Amniotic stem cell (primary cell): ENCODE data around the gene GLT1D1.
"Not testable (repeated sequence)": the region's sequence is repeated elsewhere in the genome, so short reads cannot be mapped to it uniquely, and the experiment has no call there.

Source experiments
- DNase-seq: peaks from one replicate; lab custom pipeline; 2025; lab: John Stamatoyannopoulos, UW

The GLT1D1 gene

DNA sequence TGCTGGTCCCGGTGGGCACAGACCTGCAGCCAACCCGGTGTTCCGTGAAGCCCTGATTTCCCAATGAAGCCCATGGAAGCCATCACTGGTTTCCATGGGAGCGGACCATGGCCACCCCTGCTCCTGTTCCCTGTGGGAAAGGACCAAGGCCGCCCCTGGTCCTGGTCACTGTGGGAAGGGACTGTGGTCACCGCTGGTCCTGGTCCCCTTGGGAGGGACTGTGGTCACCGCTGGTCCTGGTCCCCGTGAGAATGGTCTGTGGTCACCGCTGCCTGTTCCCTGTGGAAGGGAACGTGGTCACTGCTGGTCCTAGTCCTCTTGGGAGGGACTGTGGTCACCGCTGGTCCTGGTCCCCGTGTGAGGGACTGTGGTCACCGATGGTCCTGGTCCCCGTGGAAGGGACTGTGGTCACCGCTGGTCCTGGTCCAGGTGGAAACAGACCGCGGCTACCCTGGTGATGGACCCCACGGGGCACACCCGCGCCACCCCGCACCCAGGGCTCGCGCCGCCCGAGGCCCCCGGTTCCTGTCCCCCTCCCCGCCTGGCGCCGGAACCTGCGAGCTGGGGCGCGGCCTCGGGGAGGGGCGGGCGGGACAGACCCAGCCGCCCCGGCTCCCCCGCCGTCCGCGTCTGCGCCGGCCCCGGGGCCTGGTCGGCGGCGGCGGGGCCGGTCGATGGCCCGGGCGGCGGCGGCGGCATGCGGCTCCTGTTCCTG is at the start of gene GLT1D1:
GLT1D1 (plus strand) TSS at position 594 of the 715 bp plus-strand sequence; CDS start at position 698, 104 bp downstream.
- DNase-seq = no peak

DNA sequence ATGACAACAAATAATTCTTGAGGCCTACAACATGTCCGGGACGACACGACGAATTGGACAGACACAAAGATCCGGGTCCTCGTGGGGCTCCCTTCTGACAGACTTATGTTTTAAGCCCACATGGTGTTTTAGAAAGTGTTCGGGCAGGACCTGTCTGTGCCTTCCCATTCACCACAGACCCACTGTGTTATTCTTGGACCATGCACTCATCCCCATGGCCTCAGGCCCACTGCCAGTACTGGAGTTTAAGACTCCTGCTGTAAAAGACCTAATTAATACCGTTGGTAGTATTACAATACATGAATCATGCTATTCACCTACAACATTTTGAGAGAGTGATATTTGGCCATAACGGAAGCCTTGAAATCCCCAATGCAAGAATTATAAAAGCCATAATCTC is 49.5 kb upstream of the GLT1D1 start:
- no peak for DNase-seq

DNA sequence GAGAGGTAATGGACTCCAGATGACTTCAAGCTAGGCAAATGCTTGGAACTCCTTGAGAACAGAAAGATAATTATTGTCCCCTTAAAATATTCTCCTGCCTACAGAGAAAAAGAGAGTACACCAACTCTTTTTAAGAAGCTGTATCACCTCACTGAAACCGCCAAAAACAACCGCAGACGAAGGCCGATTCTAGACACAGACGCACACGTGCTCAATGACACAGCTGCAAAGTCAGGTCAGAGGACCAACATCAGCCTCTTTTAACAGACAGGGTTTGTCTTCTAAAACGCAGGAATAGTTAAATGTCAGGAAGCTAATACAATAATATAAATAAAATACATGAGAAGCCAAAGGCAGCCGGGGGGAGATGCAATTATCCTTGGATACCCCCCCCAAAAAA is 48.5 kb upstream of the GLT1D1 start:
- no peak for DNase-seq

DNA sequence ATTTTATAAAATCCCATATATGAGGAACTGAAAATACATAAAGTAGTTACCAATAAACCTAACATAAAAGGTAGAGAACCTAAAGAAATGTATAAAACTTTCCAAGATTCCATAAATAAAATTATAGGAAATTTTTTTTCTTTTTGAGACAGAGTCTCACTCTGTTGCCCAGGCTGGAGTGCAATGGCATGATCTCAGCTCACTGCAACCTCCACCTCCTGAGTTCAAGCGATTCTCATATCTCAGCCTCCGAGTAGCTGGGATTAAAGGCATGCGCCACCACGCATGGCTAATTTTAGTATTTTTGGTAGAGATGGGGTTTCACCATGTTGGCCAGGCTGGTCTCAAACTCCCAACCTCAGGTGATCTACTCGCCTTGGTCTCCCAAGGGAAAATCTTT is 47.9 kb upstream of the GLT1D1 start:
- DNase-seq = not testable (repeated sequence)

DNA sequence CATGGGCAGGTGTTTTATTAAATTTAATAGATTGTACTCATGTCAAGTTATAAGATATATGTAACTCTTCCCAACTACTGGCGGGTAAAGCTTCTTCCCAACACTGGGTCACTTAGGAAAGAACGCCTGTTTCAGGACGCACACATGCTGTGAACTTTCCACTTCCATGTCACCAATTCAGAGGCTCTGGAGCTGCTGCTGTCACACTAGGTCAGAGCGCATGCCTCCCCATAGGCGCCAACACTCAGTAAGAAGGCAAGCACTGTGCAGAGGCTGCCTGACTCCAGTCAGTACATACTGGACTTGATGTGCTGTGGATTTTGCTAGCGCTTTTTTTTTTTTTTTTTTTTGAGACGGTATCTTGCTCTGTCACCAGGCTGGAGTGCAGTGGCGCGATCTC is 46.7 kb upstream of the GLT1D1 start:
- no peak for DNase-seq

DNA sequence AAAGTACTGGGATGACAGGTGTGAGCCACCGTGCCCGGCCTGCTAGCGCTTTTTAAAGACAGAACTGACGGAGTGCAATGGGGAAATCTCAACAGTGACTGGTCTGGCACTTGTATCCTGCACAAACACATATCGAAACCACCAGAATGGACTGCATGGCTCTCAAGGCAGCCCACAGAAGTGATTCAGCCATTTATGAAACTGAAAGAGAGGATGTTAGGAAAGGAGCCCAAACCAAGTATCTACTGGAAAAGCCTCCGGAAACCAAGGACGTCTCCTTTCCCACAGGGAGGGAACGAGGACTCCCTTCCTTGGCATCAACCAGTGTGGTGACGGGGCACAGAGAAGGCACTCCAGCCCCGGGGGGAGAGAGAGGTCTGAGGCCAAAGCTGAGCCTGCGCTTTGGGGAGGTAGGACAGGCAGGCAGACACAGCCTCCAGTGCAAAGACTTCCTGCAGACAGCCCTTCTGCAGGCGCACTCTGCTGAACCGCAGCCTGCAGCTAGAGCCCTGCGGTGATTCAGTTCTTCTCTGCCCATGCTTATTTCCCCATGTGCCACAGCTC is 46.0 kb upstream of the GLT1D1 start:
- no peak for DNase-seq

DNA sequence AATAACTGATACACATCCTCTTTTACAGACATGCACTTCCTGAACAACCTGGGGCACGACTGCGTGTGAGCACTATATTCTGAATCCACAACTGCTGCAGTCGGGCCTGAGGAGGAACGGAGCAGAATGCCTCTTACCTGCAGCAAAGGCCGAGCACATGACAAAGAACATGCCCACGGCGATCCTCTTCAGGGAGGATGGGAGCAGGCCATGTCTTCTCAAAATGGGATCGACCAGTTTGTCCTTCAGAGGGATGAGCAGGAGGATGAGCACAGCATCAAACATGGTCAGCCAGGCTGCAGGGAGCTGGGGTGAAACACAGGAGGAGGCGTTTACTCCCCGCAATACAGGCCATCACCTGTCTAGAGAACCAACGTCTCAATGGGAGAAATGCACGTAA is 44.6 kb upstream of the GLT1D1 start:
- DNase-seq = no peak

DNA sequence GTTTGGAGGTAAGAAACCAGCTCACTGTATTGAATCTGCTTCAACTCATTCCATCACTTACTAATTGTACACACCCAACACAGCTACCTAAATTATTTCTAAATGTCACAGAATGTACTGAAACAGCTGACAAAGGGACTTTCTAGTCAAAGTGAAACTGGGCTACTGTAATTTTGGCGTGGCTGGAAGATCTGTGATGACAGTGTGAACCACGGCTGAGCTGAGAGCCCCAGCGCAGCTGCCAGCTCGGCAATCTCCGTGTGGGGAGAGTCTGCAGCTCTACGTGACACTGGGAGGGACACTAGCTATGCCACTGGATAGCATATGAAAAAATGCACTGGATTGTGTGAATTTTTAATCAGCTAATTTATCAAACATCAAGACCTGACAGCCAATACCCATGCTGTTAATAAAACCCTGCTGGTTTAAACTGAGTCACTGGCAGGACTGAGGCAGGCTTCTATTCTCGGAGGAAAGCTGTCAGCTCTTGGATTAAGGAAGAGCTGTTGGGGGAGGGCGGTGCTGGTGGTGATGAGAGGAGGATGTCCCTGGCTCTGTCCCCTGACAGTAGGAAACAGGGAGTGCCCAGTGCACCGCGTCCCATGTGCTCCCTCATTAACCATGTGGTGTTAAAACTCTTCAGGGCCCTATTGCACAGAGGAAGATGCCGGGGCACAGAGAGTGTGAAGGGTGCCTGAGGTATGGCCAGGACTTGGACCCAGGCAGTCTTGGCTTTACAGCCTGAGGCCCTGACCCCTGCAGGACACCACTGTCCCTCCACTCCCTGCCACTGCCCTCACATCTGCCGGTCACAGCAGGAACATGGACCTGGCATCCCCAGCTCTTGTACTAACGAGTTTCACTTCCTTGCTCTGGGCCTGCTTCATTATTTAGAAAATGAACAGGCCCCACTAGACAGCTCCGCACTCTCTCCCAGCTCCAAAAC is 42.8 kb upstream of the GLT1D1 start:
- no peak for DNase-seq

DNA sequence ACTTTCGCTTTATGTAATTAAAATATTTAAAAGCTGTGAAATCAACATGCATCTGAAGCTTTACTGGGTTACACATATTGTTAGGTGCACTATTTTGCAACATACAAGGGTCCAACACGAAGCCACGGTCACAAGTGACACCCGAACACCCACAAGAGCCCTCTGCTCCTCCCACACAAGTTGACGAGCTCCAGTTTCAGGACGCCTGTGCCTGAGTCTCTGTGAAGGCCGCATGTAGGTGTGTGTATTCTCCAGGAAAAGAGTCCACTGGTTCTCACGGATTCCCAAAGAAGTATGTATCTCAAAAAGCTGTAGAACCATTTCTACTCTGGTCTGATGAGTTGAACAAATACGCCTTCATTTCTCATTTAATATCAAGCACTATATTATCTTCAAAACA is 41.5 kb upstream of the GLT1D1 start:
- no peak for DNase-seq

DNA sequence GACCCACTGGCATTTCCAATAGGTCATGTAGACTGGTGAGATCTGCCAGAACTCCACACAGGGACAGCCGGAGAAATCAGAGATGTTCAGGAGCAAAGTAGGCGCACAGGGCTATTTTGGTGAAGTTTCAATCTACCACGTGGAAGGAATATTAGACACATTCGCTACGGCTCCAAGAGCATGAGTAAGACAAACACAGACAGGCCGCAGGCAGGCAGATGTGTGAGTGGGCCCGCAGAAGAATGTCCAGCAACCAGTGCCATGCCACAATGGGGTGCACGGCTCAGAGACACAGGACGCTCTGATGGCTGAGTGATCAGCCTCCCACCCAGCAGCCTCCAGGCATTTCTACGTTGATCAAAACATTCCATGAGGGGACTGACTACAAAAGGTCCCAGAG is 39.9 kb upstream of the GLT1D1 start:
- DNase-seq = no peak

DNA sequence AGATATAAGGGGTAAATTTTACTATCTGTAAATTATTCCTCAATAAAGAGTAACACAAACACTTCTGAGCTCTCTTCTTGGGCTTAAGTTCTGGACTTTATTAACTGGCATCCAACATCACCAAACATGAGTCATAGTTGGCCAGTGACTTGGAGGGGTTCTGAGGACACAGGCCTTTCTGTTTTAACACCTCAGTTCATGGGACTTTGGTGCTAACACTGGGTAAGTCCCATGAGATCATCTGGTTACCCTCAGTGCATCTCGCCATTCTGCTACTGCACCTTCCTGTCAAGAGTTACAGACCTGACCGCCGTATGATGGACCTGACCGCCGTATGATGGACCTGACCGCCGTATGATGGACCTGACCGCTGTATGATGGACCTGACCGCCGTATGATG is 39.4 kb upstream of the GLT1D1 start:
- DNase-seq = no peak

DNA sequence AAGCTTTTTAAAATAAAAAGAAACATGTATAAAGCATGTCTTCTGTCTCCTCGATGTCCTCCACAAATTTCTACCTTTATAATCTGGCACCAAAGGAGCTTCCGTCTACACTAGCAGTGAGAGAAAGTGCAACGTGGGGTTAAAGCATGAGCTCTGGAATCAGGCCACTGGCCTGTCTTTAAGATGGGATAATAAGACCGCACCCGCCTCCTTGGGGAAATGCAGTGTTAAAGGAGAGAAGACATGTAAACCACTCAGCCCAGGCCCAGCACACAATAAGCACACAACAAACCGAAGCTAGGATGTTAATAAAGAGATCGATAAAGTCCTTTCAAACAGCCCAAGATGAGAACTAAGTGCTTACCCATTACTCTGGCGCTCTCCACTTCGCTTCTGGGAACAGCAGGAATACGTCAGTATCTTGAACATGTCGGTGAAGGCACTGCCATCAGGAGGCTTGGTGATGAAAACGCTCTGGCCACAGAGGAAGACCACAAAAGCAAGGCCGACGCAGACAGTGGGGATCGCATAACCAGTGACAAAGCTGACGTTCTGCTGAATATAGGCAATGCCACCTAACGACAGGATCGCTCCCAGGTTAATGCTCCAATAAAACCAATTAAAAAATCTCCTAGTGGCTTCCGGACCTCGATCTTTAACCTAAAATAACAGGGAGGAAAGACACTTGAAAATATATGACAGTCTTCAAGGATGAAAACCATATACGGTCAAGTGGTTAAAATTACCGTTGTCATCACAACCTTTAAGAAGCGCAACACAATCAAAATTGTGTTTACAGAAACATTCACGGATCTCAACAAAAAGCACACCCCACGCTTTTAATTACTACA is 38.6 kb upstream of the GLT1D1 start:
- DNase-seq = no peak

DNA sequence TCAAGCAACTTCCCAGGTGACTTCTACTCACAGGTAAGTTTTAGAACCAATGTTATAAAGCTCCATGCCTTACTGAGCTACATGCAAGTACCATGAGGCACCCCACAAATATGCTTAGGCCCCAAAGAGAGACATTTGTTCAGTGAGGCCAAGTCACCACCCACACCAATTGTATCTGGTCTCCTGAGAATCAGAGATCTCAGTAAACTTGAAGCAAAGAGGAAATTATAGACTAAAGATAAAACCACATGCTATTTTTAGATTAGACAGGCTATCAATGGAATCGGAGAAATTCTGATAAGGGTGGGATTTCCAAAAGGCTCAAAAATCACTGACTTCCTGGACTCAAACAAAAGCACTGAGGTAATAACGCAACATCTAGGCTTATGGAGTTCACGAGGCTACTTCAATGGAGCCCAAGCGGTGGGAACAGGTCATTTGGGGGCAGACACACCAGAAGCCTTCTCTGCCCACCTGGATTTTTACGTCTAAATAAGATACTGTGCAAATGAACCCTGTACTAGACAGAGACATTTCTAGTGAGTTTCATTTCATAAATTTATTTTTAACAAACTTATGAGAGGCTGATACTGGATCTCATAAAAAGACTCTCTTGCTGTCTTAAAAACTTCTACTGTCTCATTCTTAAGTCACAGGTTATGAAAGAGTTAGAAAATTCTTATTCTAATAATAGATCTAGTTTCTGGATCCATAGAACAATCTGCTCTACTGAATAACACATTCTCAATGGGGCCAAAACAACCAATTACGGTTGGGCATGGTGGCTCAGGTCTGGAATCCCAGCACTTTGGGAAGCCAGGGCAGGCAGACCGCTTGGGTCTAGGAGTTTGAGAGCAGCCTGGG is 37.3 kb upstream of the GLT1D1 start:
- DNase-seq = no peak

DNA sequence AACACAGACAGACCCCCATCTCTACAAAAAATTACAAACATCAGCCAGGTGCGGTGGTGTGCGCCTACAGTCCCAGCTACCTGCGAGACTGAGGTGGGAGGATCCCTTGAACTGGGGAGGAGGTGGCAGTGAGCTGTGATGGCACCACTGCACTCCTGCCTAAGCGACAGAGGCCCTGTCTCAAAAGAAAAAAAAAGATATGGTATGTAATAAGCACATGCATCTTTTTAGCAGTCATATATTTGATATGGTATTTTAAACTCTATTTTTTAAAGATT is 36.7 kb upstream of the GLT1D1 start:
- DNase-seq = no peak

DNA sequence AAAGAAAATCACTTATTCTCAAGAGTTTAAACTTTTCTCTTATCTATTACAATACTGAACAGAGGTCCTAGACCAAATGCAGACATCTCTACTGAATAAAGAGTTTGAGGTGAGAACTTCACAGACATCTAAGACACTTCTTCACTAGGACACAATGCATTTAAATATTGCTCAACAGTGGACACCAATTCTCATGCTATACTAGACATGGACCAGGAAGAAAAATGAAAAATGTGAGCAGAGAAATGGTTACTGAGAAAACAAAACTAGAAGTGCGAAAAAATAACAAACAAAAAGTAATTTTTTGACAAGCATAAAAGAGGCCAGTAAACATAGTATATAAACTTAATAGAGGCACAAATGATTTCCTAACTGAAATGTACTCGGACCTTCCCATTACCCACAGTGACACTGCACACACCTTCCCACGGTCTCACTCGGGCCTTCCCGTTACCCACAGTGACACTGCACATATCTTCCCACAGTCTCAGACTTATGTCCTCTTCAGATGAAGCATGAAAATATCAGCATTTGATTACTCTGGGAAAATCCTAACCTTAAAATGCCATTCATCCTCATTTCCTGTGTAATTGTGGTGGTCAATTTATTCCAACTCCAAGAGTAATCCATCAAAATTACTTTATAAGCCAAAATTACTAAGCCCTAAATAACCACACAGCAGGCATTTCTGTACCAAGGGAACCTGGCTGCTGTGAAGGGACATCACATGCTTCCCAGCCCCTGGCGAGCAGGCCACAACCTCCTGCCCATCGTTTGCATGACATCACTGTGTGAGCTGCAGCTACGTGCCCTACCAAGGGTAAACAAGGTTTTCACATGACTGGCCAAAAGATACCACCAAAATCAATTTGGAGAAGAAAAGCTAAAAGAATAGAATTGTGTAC is 35.9 kb upstream of the GLT1D1 start:
- no peak for DNase-seq

DNA sequence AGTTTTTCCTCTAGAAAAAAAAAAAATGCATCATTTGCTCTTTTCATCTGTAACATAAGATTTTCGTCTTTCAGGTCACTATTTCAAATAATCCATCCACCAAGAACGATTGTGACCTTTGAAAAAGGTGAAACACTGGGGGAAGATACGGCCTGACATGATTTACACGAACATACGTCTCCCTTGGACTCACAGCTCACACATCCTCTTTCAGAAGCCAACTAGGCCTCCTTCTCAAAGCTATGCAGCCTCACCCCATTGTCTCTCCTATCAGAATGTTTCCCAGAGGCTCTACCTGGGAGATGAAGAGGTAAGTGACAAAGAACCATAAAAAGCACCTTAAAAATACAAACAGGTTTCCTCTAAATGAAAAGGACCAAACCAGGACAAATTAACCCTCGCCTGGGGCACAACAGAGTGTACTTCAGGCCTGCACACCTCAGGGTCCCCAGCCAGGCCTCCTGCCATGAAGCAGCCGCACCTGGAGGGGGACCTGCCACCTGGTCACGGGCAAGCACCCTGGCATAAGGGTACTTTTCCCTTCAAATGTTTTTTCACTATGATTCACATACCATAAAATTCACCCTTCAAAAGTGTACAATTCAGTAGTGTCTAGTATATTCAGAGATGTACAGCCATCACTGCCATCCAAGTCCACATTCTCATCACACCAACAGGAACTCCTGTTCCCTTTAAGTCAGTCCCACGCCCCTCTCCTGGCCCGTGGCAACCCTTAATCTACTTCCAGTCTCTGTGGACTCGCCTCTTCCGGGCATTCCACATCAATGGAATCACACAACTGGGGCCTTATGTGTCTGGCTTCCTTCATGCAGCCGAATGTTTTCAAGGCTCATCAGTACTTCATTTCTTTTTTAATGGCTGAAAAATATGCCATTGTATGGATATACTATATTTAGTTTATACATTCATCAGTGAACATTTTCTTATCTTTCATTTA is 34.9 kb upstream of the GLT1D1 start:
- DNase-seq = no peak

DNA sequence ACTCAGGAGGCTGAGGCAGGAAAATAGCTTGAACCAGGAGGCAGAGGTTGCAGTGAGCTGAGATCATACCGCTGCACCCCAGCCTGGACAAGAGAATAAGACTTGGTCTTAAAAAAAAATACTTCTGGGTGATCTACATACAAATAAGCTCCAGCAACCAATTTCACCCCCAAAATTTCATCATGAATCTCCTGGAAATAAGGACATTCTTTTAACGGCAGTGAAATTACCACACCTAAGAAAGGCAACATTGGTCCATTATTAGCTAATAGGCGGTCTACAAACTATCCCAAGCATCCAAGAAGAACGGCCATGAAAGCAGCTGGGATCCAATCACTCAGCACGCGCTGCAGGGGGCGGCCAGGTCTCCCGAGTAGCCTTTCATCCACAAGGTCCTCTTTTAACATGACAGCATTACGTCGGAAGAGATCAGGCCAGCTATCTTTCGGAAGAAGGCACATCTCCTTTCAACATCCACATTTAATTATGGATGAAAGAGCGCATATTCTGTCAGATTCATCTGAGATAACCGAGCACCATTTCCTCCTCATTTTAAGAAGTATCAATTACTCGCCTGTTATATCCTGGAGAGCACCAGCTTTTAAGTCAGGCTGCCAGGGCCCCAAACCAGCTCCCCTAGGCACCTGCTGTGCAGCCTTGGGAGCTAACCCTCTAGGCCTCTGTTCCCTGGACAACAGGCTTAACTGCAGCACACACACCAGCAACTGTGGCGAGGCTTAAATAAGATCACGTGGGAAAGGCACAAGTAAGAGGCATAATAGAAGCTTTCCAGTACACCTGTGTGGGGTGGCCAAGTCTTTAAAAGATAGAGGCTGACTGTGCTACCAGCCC is 33.8 kb upstream of the GLT1D1 start:
- no peak for DNase-seq

DNA sequence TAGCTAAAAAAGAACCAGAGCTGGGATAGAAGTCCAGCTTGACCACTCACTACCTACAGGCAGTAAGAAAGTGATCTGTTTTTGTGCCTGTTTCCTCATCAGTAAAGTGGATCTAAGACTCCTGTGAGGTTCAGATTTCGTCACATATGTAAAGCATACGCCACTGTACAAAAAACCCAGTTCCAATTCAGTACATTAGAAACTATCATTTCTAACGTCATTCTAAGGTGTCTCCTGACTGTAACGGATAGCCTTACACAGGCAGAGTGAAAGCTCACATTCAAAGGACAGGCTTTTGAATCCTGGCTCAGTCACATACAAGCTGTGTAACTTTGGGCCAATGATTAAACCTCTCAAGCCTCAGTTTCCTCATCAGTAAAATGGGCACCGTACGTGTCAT is 33.0 kb upstream of the GLT1D1 start:
- DNase-seq = no peak
